Mesendoderm (in vitro differentiated cells): ENCODE results near the gene RAB30.
"Not testable (repeated sequence)": the region's sequence is repeated elsewhere in the genome, so short reads cannot be mapped to it uniquely, and the experiment has no call there.

Experiments
- DNase-seq: peaks from one replicate; pipeline ENCODE4 v3.0.0; 2013
- H2AK5ac ChIP-seq: 2 replicates; pipeline ENCODE4 v1.6.1; 2013; ENCODE audit warnings: low read length, inconsistent platforms
- H2BK120ac ChIP-seq: 2 replicates; pipeline ENCODE4 v1.6.1; 2013; ENCODE audit warnings: low read depth, mild to moderate bottlenecking, low read length, moderate library complexity, mixed read lengths
- H2BK15ac ChIP-seq: replicated peaks from 2 replicates; pipeline ENCODE4 v1.6.1; 2013; ENCODE audit warnings: low read depth, mild to moderate bottlenecking, moderate library complexity
- H2BK5ac ChIP-seq: 2 replicates; pipeline ENCODE4 v1.6.1; 2013; ENCODE audit warnings: low read length, inconsistent platforms
- H3K18ac ChIP-seq: 2 replicates; pipeline ENCODE4 v1.6.1; 2013; ENCODE audit warnings: mild to moderate bottlenecking, low read length, mixed read lengths
- H3K23ac ChIP-seq: one replicate; pipeline ENCODE4 v1.6.1; 2013; ENCODE audit warnings: low read length
- H3K27ac ChIP-seq: 2 replicates; pipeline ENCODE4 v1.5.1; 2013; ENCODE audit warnings: low read depth, mild to moderate bottlenecking, inconsistent platforms, low read length, moderate library complexity
- H3K27me3 ChIP-seq: 2 replicates; pipeline ENCODE4 v1.6.1; 2013; ENCODE audit warnings: low read length, control low read depth, mild to moderate bottlenecking, inconsistent platforms; ENCODE audit not compliant: insufficient read depth, poor library complexity
- H3K36me3 ChIP-seq: 2 replicates; pipeline ENCODE4 v1.6.1; 2013; ENCODE audit warnings: low read length, inconsistent platforms; ENCODE audit not compliant: control insufficient read depth, insufficient read depth
- H3K4ac ChIP-seq: one replicate; pipeline ENCODE4 v1.6.1; 2013; ENCODE audit warnings: low read depth, mild to moderate bottlenecking, low read length, moderate library complexity
- H3K4me1 ChIP-seq: 2 replicates; pipeline ENCODE4 v1.6.1; 2013; ENCODE audit warnings: low read depth, low read length, inconsistent platforms; ENCODE audit not compliant: control insufficient read depth
- H3K4me2 ChIP-seq: 2 replicates; pipeline ENCODE4 v1.6.1; 2013; ENCODE audit warnings: low read length
- H3K4me3 ChIP-seq: 2 replicates; pipeline ENCODE4 v1.5.1; 2013; ENCODE audit warnings: mild to moderate bottlenecking, low read length
- H3K56ac ChIP-seq: one replicate; pipeline ENCODE4 v1.6.1; 2013; ENCODE audit warnings: low read length
- H3K79me1 ChIP-seq: 2 replicates; pipeline ENCODE4 v1.6.1; 2013; ENCODE audit warnings: low read length, inconsistent platforms
- H3K79me2 ChIP-seq: 2 replicates; pipeline ENCODE4 v1.6.1; 2013; ENCODE audit warnings: mild to moderate bottlenecking, low read length; ENCODE audit not compliant: control insufficient read depth, insufficient read depth
- H3K9ac ChIP-seq: 2 replicates; pipeline ENCODE4 v1.6.1; 2013; ENCODE audit warnings: low read length, inconsistent platforms
- H4K5ac ChIP-seq: one replicate; pipeline ENCODE4 v1.6.1; 2013; ENCODE audit warnings: low read length
- H4K8ac ChIP-seq: one replicate; pipeline ENCODE4 v1.6.1; 2013; ENCODE audit warnings: low read depth, mild to moderate bottlenecking, control low read depth, low read length, moderate library complexity
- WGBS: extraction: QIAGEN DNeasy Blood & Tissue Kit; methylation state at CpG from one replicate; pipeline ENCODE4 v1.1.7; 2013; ENCODE audit warnings: low lambda C conversion rate, missing lambda C conversion rate; ENCODE audit not compliant: insufficient coverage; ENCODE audit errors: extremely low coverage; 5-methylcytosine and 5-hydroxymethylcytosine counted together

Gene RAB30

GRCh38 chr11:82974851-82975250 is 96.8 kb downstream of the RAB30 start:
- Histone ChIP-seq H2BK5ac (no peak overlapping the region), H2BK120ac (no peak overlapping the region), H3K23ac (no peak overlapping the region), H3K27me3 (no peaks in the 10 kb centered on the region), H3K4ac (no peak overlapping the region), H3K4me3 (no peak overlapping the region), H3K36me3 (no peaks in the 10 kb centered on the region), H3K56ac (no peak overlapping the region), H2AK5ac (no peak overlapping the region), H3K9ac (no peak overlapping the region), H2BK15ac (no peak overlapping the region), H3K18ac (no peak overlapping the region), H3K4me1 (no peaks in the 10 kb centered on the region), H3K27ac (no peak overlapping the region), H4K8ac (no peak overlapping the region), H3K4me2 (no peak overlapping the region), H3K79me1 (no peaks in the 10 kb centered on the region), H3K79me2 (no peaks in the 10 kb centered on the region), H4K5ac (no peak overlapping the region)
- DNase-seq: no peak
- WGBS: no CpG with 5 or more reads among the region's 2 CpGs

- DNase-seq: no peak
- H3K23ac ChIP-seq: no peak overlapping the region
- H3K36me3 ChIP-seq: no peaks in the 10 kb centered on the region
- H4K5ac ChIP-seq: no peak overlapping the region
- no peak overlapping the region for H3K27ac ChIP-seq
- H2BK15ac ChIP-seq: no peak overlapping the region
- H3K4me2 ChIP-seq: no peak overlapping the region
- no peaks in the 10 kb centered on the region for H3K79me1 ChIP-seq
- no peak overlapping the region for H3K18ac ChIP-seq
- no peaks in the 10 kb centered on the region for H3K27me3 ChIP-seq
- no peak overlapping the region for H3K4me3 ChIP-seq
- H2AK5ac ChIP-seq: no peak overlapping the region
- no peak overlapping the region for H3K9ac ChIP-seq
- H4K8ac ChIP-seq: no peak overlapping the region
- H3K56ac ChIP-seq: no peak overlapping the region
- WGBS: no CpG with 5 or more reads among the region's 2 CpGs
- H2BK5ac ChIP-seq: no peak overlapping the region
- no peak overlapping the region for H3K4ac ChIP-seq
- H3K4me1 ChIP-seq: no peaks in the 10 kb centered on the region
- H3K79me2 ChIP-seq: no peaks in the 10 kb centered on the region
- no peak overlapping the region for H2BK120ac ChIP-seq
Measured at GRCh38 chr11:82974135-82974534, 97.6 kb downstream of the RAB30 start.

- H3K4me2 ChIP-seq: no peak overlapping the region
- H2BK5ac ChIP-seq: no peak overlapping the region
- H3K27me3 ChIP-seq: no peaks in the 10 kb centered on the region
- H3K4me3 ChIP-seq: no peak overlapping the region
- WGBS: no CpG with 5 or more reads among the region's 1 CpG
- no peak overlapping the region for H3K23ac ChIP-seq
- no peak overlapping the region for H2BK15ac ChIP-seq
- no peaks in the 10 kb centered on the region for H3K36me3 ChIP-seq
- H3K79me2 ChIP-seq: no peaks in the 10 kb centered on the region
- H3K4me1 ChIP-seq: no peaks in the 10 kb centered on the region
- no peak overlapping the region for H3K56ac ChIP-seq
- no peaks in the 10 kb centered on the region for H3K79me1 ChIP-seq
- H3K9ac ChIP-seq: no peak overlapping the region
- no peak overlapping the region for H3K18ac ChIP-seq
- H4K5ac ChIP-seq: no peak overlapping the region
- no peak overlapping the region for H3K27ac ChIP-seq
- DNase-seq: no peak
- no peak overlapping the region for H3K4ac ChIP-seq
- H4K8ac ChIP-seq: no peak overlapping the region
- H2AK5ac ChIP-seq: no peak overlapping the region
- no peak overlapping the region for H2BK120ac ChIP-seq
Measured at GRCh38 chr11:82972103-82972502, 99.6 kb downstream of the RAB30 start.

GRCh38 chr11:82971519-82971946 is 100.2 kb downstream of the RAB30 start:
- not testable (repeated sequence) for H3K56ac ChIP-seq, H2AK5ac ChIP-seq, H3K79me1 ChIP-seq, H2BK120ac ChIP-seq, H3K36me3 ChIP-seq, H3K79me2 ChIP-seq, H3K4ac ChIP-seq, H3K4me1 ChIP-seq, DNase-seq, H2BK15ac ChIP-seq, H3K18ac ChIP-seq, H3K27me3 ChIP-seq, H3K27ac ChIP-seq, H3K4me2 ChIP-seq, H3K4me3 ChIP-seq, H2BK5ac ChIP-seq, H3K9ac ChIP-seq, H4K5ac ChIP-seq, H3K23ac ChIP-seq, H4K8ac ChIP-seq
- no CpG with 5 or more reads among the region's 8 CpGs for WGBS

DNA sequence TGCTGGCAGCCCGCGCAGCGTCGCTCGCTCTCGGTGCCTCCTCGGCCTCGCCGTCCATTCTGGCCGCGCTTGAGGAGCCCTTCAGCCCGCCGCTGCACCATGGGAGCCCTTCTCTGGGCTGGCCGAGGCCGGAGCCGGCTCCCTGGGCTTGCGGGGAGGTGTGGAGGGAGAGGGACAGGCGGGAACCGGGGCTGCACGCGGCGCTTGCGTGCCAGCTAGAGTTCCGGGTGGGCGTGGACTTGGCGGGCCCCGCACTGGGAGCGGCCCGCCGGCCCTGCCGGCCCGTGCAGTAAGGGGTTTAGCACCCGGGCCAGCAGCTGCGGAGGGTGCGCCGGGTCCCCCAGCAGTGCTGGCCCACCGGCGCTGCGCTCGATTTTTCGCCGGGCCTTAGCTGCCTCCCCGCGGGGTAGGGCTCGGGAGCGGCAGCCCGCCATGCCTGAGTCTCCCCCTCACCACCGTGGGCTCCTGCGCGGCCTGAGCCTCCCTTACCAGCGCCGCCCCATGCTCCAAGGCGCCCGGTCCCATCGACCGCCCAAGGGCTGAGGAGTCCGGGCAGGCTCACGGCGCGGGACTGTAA is 101.1 kb downstream of the RAB30 start:
- not testable (repeated sequence) for H3K4ac ChIP-seq, H3K56ac ChIP-seq, H3K9ac ChIP-seq, H2AK5ac ChIP-seq, H4K8ac ChIP-seq, H3K4me2 ChIP-seq, H3K79me1 ChIP-seq, H3K27me3 ChIP-seq, H4K5ac ChIP-seq, H2BK5ac ChIP-seq, H2BK120ac ChIP-seq, H3K36me3 ChIP-seq, H3K27ac ChIP-seq, DNase-seq, H3K23ac ChIP-seq, H2BK15ac ChIP-seq, H3K18ac ChIP-seq, H3K4me3 ChIP-seq, H3K79me2 ChIP-seq, H3K4me1 ChIP-seq
- WGBS: no CpG with 5 or more reads among the region's 60 CpGs

GRCh38 chr11:82969811-82970210 is 101.9 kb downstream of the RAB30 start:
- H3K36me3 ChIP-seq: no peaks in the 10 kb centered on the region
- no peak overlapping the region for H3K23ac ChIP-seq
- H2BK120ac ChIP-seq: no peak overlapping the region
- no peaks in the 10 kb centered on the region for H3K4me1 ChIP-seq
- no peak overlapping the region for H2BK15ac ChIP-seq
- H3K9ac ChIP-seq: no peak overlapping the region
- H3K27me3 ChIP-seq: no peaks in the 10 kb centered on the region
- no peak overlapping the region for H4K5ac ChIP-seq
- WGBS: no CpG with 5 or more reads among the region's 4 CpGs
- H2BK5ac ChIP-seq: no peak overlapping the region
- no peaks in the 10 kb centered on the region for H3K79me1 ChIP-seq
- H3K56ac ChIP-seq: no peak overlapping the region
- H3K4ac ChIP-seq: no peak overlapping the region
- DNase-seq: no peak
- H4K8ac ChIP-seq: no peak overlapping the region
- H3K18ac ChIP-seq: no peak overlapping the region
- no peak overlapping the region for H2AK5ac ChIP-seq
- no peak overlapping the region for H3K27ac ChIP-seq
- no peak overlapping the region for H3K4me3 ChIP-seq
- no peaks in the 10 kb centered on the region for H3K79me2 ChIP-seq
- no peak overlapping the region for H3K4me2 ChIP-seq
